Large intestine (tissue), 3 donors: ENCODE data around the gene PCDHGB2. TPM values are rescaled to one million over a fixed set of nuclear protein-coding genes. Genes with fewer than 3 reads are reported as not detected.

ENCODE experiments used
- DNase-seq, 2 donors: peaks; one replicate each; pipeline versions ENCODE4 v3.0.0 to v3.0.0-alpha.2; 2013
- H3K27ac ChIP-seq: one replicate; pipeline ENCODE4 v1.5.1; 2013; ENCODE audit warnings: low read length
- H3K27me3 ChIP-seq: 2 replicates; pipeline ENCODE4 v1.6.1; 2013; ENCODE audit warnings: low read length; ENCODE audit not compliant: control insufficient read depth, insufficient read depth
- H3K36me3 ChIP-seq: 2 replicates; pipeline ENCODE4 v1.6.1; 2013; ENCODE audit warnings: low read length; ENCODE audit not compliant: control insufficient read depth, insufficient read depth
- H3K4me1 ChIP-seq: one replicate; pipeline ENCODE4 v1.6.1; 2013; ENCODE audit warnings: low read length; ENCODE audit not compliant: control insufficient read depth, insufficient read depth
- H3K4me3 ChIP-seq: one replicate; pipeline ENCODE4 v1.5.1; 2013; ENCODE audit warnings: low read length
- H3K9me3 ChIP-seq: one replicate; pipeline ENCODE4 v1.6.1; 2013; ENCODE audit warnings: mild to moderate bottlenecking, low read depth, low read length, moderate library complexity; ENCODE audit not compliant: control insufficient read depth
- WGBS: methylation state at CpG from one replicate; pipeline ENCODE4 v1.1.5; 2013; ENCODE audit warnings: low lambda C conversion rate; ENCODE audit not compliant: insufficient coverage; 5-methylcytosine and 5-hydroxymethylcytosine counted together
- polyA plus RNA-seq: library from polyadenylated mRNA; unstranded; fragments of 120-200 nt; gene quantifications from one replicate; pipeline ENCODE4 v1.2.1, GENCODE V29; 2013

PCDHGB2 gene
- polyA plus RNA-seq, 1 donor = 1.0 TPM

DNA sequence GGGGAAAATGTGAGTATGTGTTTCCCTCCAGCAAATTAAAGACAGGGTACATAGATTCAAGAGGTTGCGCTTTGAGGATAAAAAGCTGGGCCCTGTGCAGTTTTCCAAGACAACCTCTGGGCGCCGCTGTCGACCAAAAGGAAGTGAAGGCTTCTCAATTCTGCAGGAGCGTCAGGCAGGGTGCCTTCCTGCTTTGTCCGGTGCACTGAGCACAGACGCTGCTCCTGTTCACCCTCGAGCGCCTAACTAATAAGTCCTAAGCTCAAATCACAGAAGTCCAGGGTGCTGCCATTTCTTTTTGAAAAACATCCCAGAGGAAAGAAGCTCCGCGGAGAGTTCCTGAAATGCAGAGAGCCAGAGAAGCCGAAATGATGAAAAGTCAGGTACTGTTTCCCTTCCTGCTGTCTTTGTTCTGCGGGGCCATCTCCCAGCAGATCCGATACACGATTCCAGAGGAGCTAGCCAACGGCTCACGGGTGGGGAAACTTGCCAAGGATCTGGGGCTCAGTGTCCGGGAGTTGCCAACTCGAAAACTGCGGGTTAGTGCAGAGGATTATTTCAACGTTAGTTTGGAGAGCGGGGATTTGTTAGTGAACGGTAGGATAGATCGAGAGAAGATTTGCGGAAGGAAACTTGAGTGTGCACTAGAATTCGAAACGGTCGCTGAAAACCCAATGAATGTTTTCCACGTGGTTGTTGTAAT is 9.7 kb upstream of the PCDHGB2 start, which contains the start of gene PCDHGB1:
Gene PCDHGB1, plus strand, starts transcription at position 183 of the 703 bp plus-strand sequence. Its CDS starts 162 bp downstream, at position 345.
- DNase-seq = no peak
- peaks cover 33% of the 10 kb centered on the region for H3K9me3 ChIP-seq
- peaks cover 31% of the 10 kb centered on the region for H3K27me3 ChIP-seq
- no peaks in the 10 kb centered on the region for H3K36me3 ChIP-seq
- H3K4me3 ChIP-seq = no peak within 1 kb of the TSS
- no peak within 1 kb of the TSS for H3K27ac ChIP-seq
- 60% methylated on average over 1 of the region's 29 CpGs for WGBS
- H3K4me1 ChIP-seq = no peaks in the 10 kb centered on the region

DNA sequence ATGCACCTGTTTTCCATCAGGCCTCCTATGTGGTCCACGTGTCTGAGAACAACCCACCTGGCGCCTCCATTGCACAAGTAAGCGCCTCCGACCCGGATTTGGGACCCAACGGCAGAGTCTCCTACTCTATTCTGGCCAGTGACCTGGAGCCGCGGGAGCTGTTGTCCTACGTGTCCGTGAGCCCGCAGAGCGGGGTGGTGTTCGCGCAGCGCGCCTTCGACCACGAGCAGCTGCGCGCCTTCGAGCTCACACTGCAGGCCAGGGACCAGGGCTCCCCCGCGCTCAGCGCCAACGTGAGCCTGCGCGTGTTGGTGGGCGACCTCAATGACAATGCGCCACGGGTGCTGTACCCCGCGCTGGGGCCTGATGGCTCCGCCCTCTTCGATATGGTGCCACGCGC is 8.2 kb upstream of the PCDHGB2 start:
- H3K9me3 ChIP-seq = peaks cover 31% of the 10 kb centered on the region
- H3K27ac ChIP-seq = no peak overlapping the region
- DNase-seq = no peak
- peaks cover 35% of the 10 kb centered on the region for H3K27me3 ChIP-seq
- no peak overlapping the region for H3K4me3 ChIP-seq
- WGBS = no CpG with 5 or more reads among the region's 36 CpGs
- no peaks in the 10 kb centered on the region for H3K36me3 ChIP-seq
- no peaks in the 10 kb centered on the region for H3K4me1 ChIP-seq

GRCh38 chr5:141354900-141355469 is 4.8 kb upstream of the PCDHGB2 start, which contains the start of gene PCDHGA4:
Gene PCDHGA4 (plus strand): TSS chr5:141355021. CDS start chr5:141355108, 87 bp downstream.
- H3K27me3 ChIP-seq = peaks cover 36% of the 10 kb centered on the region
- no peak within 1 kb of the TSS for H3K27ac ChIP-seq
- 0% methylated on average over 1 of the region's 29 CpGs for whole genome bisulfite sequencing
- H3K4me3 ChIP-seq = no peak within 1 kb of the TSS
- H3K9me3 ChIP-seq = peaks cover 39% of the 10 kb centered on the region
- H3K36me3 ChIP-seq = no peaks in the 10 kb centered on the region
- no peaks in the 10 kb centered on the region for H3K4me1 ChIP-seq
- DNase-seq = no peak

DNA sequence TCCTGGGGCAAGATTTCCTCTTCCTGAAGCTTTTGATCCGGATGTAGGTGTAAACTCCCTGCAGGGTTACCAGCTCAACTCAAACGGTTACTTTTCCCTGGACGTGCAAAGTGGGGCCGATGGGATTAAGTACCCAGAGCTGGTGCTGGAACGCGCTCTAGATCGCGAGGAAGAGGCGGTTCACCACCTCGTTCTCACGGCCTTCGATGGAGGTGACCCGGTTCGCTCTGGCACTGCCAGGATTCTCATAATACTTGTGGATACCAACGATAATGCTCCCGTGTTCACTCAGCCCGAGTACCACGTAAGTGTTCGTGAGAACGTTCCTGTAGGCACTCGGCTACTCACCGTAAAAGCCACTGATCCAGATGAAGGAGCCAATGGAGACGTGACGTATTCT is 4.2 kb upstream of the PCDHGB2 start:
- DNase-seq = no peak
- WGBS = no CpG with 5 or more reads among the region's 24 CpGs
- H3K27ac ChIP-seq = no peak overlapping the region
- H3K36me3 ChIP-seq = no peaks in the 10 kb centered on the region
- H3K27me3 ChIP-seq = peaks cover 36% of the 10 kb centered on the region
- H3K4me1 ChIP-seq = no peaks in the 10 kb centered on the region
- H3K4me3 ChIP-seq = no peak overlapping the region
- peaks cover 37% of the 10 kb centered on the region for H3K9me3 ChIP-seq

- Histone ChIP-seq H3K36me3 (no peaks in the 10 kb centered on the region), H3K27me3 (peaks cover 35% of the 10 kb centered on the region), H3K4me3 (no peak overlapping the region), H3K4me1 (no peaks in the 10 kb centered on the region), H3K27ac (no peak overlapping the region), H3K9me3 (peaks cover 37% of the 10 kb centered on the region)
- WGBS = no CpG with 5 or more reads among the region's 5 CpGs
- no peak for DNase-seq
Observed at GRCh38 chr5:141356133-141356532, 3.7 kb upstream of the PCDHGB2 start.

DNA sequence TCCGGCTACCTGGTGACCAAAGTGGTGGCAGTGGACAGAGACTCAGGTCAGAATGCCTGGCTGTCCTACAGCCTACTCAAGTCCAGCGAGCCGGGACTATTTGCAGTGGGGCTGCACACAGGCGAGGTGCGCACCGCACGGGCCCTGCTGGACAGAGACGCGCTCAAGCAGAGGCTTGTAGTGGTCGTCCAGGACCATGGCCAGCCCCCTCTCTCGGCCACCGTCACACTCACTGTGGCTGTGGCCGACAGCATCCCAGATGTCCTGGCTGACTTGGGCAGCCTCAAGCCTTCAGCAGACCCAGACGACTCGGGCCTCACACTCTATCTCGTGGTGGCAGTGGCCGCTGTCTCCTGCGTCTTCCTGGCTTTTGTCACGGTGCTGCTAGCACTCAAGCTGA is 2.8 kb upstream of the PCDHGB2 start:
- no CpG with 5 or more reads among the region's 19 CpGs for WGBS
- Histone ChIP-seq H3K27me3 (peaks cover 35% of the 10 kb centered on the region), H3K9me3 (peaks cover 39% of the 10 kb centered on the region), H3K27ac (no peak overlapping the region), H3K36me3 (no peaks in the 10 kb centered on the region), H3K4me3 (no peak overlapping the region), H3K4me1 (no peaks in the 10 kb centered on the region)
- no peak for DNase-seq

- Histone ChIP-seq H3K36me3 (no peaks in the 10 kb centered on the region), H3K27me3 (peaks cover 47% of the 10 kb centered on the region), H3K9me3 (peaks cover 42% of the 10 kb centered on the region), H3K27ac (no peak overlapping the region), H3K4me1 (no peaks in the 10 kb centered on the region), H3K4me3 (no peak overlapping the region)
- WGBS = 10% methylated on average over 2 of the region's 15 CpGs
- DNase-seq = no peak
Observed at GRCh38 chr5:141360685-141361084, 891 bp downstream of the PCDHGB2 start.

- Histone ChIP-seq H3K4me3 (no peak overlapping the region), H3K27me3 (peaks cover 52% of the 10 kb centered on the region), H3K9me3 (peaks cover 41% of the 10 kb centered on the region)
Observed at GRCh38 chr5:141362719-141363118, 2.9 kb downstream of the PCDHGB2 start.

GRCh38 chr5:141363952-141364660 is 4.3 kb downstream of the PCDHGB2 start, which contains the start of gene PCDHGA5:
Gene PCDHGA5 (plus strand): TSS chr5:141364162. CDS start chr5:141364331, 169 bp downstream.
- 40% methylated on average over 2 of the region's 34 CpGs for WGBS
- Histone ChIP-seq H3K36me3 (no peaks in the 10 kb centered on the region), H3K4me3 (no peak within 1 kb of the TSS), H3K27ac (no peak within 1 kb of the TSS), H3K9me3 (peaks cover 43% of the 10 kb centered on the region), H3K27me3 (peaks cover 52% of the 10 kb centered on the region), H3K4me1 (no peaks in the 10 kb centered on the region)
- no peak for DNase-seq

More at GRCh38 chr5:141362719-141363118, 2.9 kb downstream of the PCDHGB2 start:
- Histone ChIP-seq H3K4me1 (no peaks in the 10 kb centered on the region), H3K36me3 (no peaks in the 10 kb centered on the region), H3K27ac (no peak overlapping the region)
- DNase-seq = no peak

DNA sequence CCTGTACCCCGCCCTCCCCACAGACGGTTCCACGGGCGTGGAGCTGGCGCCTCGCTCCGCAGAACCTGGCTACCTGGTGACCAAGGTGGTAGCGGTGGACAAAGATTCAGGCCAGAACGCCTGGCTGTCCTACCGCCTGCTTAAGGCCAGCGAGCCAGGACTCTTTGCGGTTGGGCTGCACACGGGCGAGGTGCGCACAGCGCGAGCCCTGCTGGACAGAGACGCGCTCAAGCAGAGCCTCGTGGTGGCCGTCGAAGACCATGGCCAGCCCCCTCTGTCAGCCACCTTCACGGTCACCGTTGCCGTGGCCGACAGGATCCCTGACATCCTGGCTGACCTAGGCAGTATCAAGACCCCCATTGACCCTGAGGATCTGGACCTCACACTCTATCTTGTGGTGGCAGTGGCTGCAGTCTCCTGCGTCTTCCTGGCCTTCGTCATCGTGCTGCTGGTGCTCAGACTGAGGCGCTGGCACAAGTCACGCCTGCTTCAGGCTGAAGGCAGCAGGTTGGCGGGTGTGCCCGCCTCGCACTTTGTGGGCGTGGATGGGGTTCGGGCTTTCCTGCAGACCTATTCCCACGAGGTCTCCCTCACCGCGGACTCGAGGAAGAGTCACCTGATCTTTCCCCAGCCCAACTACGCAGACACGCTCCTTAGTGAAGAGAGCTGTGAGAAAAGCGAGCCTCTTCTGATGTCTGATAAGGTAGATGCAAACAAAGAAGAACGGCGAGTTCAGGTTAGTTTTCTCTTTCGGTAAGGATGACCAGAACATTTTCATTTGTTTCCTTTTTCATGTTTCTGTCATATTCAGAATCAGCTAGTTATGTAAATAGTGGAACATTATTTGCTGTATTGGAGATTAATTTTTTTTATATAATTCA is 6.5 kb downstream of the PCDHGB2 start:
- WGBS = 59% methylated on average over 3 of the region's 46 CpGs
- peaks cover 37% of the 10 kb centered on the region for H3K9me3 ChIP-seq
- H3K4me1 ChIP-seq = no peaks in the 10 kb centered on the region
- H3K27me3 ChIP-seq = peaks cover 52% of the 10 kb centered on the region
- no peak overlapping the region for H3K27ac ChIP-seq
- H3K36me3 ChIP-seq = no peaks in the 10 kb centered on the region
- no peak overlapping the region for H3K4me3 ChIP-seq
- no peak for DNase-seq
